Testis (tissue), 2 donors: Measurements from ENCODE around the gene UCP1.

Source experiments
- CTCF ChIP-seq, 3 experiments: fragments of 450-650 bp in 2 of 3; fragments of 200-600 bp in 1 of 3; sonication (generic) in 1 of 3; IDR thresholded peaks; one replicate each; pipeline ENCODE4 v1.5.1; 2016 to 2019; ENCODE audit warnings: antibody characterized with exemption in 3 of 3, mild to moderate bottlenecking in 2 of 3, moderate library complexity in 1 of 3
- POLR2A ChIP-seq: fragments of 450-650 bp; IDR thresholded peaks from one replicate; pipeline ENCODE4 v1.6.1; 2017; ENCODE audit warnings: antibody characterized with exemption, mild to moderate bottlenecking, moderate library complexity

DNA sequence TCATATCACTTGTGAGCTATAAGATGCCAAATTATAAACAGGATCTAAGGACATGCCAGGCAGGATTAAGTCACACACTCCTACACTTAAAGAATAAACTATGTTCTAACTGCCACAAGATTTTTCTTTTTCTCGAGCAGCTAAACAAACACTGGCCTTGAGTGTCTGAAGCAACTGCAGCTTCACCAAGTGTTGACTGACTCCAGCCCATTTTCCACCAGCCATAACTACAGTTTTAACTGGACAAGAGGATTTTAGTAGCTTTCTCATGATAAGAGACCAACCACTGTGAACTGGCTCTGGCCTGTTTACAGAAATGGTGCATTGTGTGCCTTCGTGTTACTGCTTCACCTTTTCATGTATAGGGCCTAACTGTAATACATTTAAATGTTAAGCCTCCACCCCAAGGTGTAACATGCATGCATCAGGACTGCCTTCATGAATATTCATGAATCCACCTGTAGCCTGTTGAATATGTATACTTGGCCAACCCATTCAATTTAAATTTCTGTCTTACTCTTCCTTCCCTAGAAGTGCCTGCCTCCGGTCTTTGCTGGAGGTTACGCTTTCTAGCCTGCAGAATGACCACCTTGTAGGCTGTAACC is 10.8 kb downstream of the UCP1 start:
- no peak for TF ChIP-seq CTCF (IDR thresholded peaks at IDR 0.05)
- TF ChIP-seq POLR2A = no peak
